NCI-H2107 (cell line): ENCODE results near the gene PPP1R15B.

Experiments
- DNase-seq: peaks from one replicate; lab custom pipeline; 2025; lab: John Stamatoyannopoulos, UW

PPP1R15B gene

DNA sequence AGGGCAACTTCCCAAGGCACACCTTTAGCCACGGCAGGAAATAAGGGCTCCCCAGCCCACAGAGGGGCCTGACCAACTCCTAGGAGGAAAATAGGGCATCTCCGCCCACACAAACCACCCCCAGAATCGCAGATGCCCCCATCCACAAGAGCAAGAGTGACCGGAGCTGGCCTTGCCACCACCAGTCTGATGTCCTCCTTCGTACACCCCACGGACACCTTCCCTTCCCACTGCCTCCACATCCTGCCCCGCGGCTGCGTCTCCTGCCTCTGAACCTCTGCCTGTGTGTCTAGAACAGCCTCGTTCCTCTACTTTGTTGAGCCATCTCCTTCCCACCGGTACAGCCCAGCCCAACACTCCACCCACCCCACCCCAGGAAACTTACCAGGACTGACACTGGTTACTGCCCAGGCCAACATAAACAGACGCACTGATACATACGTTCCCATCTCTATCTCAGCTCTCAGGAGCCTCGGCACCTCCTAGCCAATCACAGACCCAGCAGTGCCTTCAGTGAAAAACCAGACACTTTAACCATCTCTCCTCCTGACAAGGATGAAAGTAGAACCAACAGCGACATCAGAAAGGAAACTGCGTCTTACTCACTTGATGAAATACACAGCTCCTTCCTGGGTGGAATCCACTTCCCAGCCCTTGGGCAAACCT is 44.3 kb downstream of the PPP1R15B start:
- no peak for DNase-seq

GRCh38 chr1:204366759-204367158 is 44.9 kb downstream of the PPP1R15B start:
- DNase-seq = no peak

- peak; percentile 70 for DNase-seq
Observed at GRCh38 chr1:204363335-204364114, 48.1 kb downstream of the PPP1R15B start.

GRCh38 chr1:204362984-204363334 is 48.7 kb downstream of the PPP1R15B start:
- no peak for DNase-seq

- DNase-seq = no peak
Observed at GRCh38 chr1:204361781-204362180, 49.8 kb downstream of the PPP1R15B start.

DNA sequence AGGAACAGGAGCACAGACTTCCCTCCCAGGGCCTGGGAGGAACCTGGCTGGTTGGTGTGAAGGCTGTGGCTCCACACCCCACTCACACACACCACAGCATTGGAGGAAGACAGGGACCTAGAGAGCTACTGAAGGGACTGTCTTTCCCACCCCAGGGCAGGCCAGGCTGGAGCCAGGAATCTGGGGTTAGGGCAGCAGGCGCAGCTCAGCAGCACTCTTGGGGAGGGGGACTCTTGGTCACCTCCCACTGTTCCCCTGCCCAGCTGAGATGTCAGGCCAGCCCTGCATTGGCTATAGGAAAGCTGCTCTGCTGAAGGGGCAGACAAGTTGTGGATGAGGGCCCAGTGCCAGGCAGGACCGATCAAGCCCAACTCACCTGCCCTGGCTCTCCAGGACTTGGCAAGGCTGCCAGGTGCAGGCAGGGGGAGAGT is 50.3 kb downstream of the PPP1R15B start:
- DNase-seq = no peak

- no peak for DNase-seq
Observed at GRCh38 chr1:204360314-204360713, 51.3 kb downstream of the PPP1R15B start.

DNA sequence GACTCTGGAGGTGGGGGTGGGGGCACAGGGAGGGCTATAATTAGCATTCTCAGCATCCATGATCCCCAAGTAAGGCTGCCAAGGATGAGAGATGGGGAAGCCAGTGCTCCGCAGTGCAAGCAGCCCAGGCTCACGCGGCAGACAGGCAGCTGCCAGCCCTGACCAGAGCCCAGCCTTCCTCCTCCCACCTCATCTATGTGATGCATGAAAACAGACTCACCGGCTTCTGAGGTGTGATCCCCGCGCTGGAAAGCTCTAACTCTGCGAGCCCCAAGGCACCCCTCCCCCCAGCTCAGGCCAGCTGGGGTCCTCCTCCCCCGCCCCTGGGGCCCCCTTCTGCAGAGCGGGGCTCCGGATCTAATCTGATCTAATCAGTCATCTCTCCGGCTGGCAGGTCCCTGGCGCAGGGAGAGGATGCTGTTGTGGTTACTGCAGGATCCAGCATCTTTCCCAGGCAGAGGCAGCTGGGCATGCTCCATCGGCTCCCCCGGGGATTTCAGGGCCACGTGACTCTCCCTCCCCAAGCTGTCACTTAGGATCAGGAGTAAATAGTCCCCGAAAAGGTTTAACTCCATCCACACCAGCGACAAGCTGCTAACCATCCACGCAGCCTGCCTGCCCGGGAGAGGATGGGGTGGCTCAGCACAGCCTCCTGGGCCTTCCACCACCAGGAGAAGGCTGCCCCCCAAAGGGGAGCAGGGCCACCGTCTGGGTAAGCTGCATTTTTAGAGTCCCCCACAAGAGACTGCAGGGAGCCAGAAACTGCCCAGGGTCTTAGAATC is 52.0 kb downstream of the PPP1R15B start, which contains the start of gene PLEKHA6:
TSS of gene PLEKHA6 (minus strand) at position 456 of the 782 bp plus-strand sequence. CDS start 86,202 bp downstream, outside the sequence.
- DNase-seq = peak; percentile 77

- no peak for DNase-seq
Observed at GRCh38 chr1:204359131-204359473, 52.5 kb downstream of the PPP1R15B start.

GRCh38 chr1:204358605-204359004 is 53.0 kb downstream of the PPP1R15B start:
- no peak for DNase-seq

DNA sequence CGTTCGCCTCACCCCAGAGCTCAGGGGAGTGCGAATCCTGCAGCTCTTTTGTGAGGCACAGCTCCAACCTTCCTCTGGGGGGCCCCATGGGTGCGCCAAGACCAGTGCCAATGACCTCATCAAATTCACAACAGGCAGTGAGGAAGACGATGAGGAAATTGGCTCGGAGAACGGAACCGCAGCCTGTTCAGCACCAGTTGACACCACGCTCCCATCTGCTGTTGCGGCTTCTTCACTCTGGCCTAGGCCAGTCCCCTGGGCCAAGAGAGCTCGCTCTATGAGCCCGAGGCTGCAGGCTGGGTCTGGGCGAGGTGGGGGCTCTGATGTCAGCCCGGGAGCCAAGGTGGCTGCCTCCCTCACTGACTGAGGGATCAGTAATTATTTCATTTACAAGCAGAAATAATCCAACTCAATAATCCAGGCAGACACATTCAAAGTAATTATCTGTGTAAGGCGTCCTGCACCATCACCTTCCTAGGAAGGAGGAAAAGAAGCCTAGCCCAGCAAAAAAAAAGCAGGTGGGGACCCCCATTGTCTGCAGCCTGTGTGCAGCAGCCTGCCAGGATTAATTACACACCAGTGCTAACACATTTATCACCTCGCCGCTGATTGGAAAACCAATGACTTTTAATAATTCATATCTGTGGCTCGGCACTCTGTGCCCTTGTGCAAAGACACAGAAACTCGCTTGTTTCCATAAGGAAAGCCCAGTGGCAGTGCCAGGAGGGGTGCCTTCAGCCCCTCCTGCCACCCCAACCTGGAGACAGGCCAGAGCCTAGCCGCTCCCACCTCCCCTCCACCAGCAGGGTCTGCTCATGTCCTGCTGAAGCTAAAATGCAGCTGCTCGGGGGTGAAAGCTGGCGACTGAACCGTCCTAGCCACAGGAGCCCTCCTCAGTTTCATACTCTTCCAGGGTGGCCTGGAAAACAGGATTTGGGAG is 53.8 kb downstream of the PPP1R15B start:
- DNase-seq = no peak

DNA sequence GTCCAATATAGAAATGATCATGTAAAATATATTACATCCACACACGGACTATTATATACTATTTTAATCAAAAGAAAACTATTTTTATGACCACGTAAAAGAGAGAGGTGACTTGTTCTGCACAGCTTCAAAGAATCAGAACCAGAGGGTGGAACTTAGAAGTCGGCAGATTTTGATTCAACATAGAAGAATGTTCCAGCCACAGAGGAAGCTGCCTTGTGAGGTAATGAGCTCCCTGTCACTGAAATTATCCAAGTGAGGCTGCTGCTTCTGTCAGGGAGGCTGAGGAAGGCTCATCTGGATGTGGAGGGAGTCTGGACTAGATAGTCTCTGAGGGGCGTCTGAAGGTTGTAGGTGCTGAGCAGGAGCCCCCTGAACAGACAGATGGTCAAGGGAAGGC is 54.6 kb downstream of the PPP1R15B start:
- no peak for DNase-seq

GRCh38 chr1:204355913-204356312 is 55.7 kb downstream of the PPP1R15B start:
- DNase-seq = no peak

GRCh38 chr1:204354579-204354978 is 57.0 kb downstream of the PPP1R15B start:
- DNase-seq = no peak
